Right lobe of liver (tissue), 4 donors: Measurements from ENCODE around the gene KIAA2012.

Experiments used
- CTCF ChIP-seq, 4 donors: fragments of 200-600 bp in 3 of 4; fragments of 450-650 bp in 1 of 4; IDR thresholded peaks; one replicate each; pipeline versions ENCODE4 v1.5.1 to v1.8.0; 2016 to 2022; ENCODE audit warnings: antibody characterized with exemption in 4 of 4, mild to moderate bottlenecking in 2 of 4
- POLR2A ChIP-seq: fragments of 450-650 bp; IDR thresholded peaks from one replicate; pipeline ENCODE4 v1.6.1; 2017; ENCODE audit warnings: antibody characterized with exemption, mild to moderate bottlenecking
- donor health status: DM: no; HTN: no; CAD: no.
- donor health status: DM: no; HTN: no; CAD: no.
- donor health status: DM: no; HTN: yes; CAD: no.

GRCh38 chr2:202090530-202090929, 17.5 kb downstream of the KIAA2012 start:
- TF ChIP-seq POLR2A (no peak), CTCF (IDR thresholded peaks at IDR 0.05) (no peak)
